Calu3 (cell line): ENCODE measurements around the gene PLEKHA7. TPM values are rescaled to one million over a fixed set of nuclear protein-coding genes. Genes with fewer than 3 reads are reported as not detected.

Experiments used
- BruUV-seq: library from RNA; stranded (reverse); fragments of 400-500 nt; replicated peaks from 2 replicates; lab custom pipeline; 2021; lab: Mats Ljungman, UMichigan
- CTCF ChIA-PET: fragments of 300-600 bp; sonication (Branson Sonifier 250); formaldehyde crosslinking; loops from one replicate; lab custom pipeline; 2022; ENCODE audit warnings: antibody characterized with exemption; lab: Charles Lee
- DNase-seq: peaks from one replicate; pipeline ENCODE4 v3.0.0; 2022
- H3K27ac Mint-ChIP-seq: one replicate; pipeline ENCODE4 v1.8.0; 2022; ENCODE audit warnings: mixed read lengths; ENCODE audit not compliant: unreplicated experiment
- H3K27me3 Mint-ChIP-seq: one replicate; pipeline ENCODE4 v1.8.0; 2022; ENCODE audit warnings: mixed read lengths; ENCODE audit not compliant: unreplicated experiment
- H3K36me3 Mint-ChIP-seq: one replicate; pipeline ENCODE4 v1.8.0; 2022; ENCODE audit warnings: mild to moderate bottlenecking, moderate library complexity, mixed read lengths; ENCODE audit not compliant: insufficient read depth, unreplicated experiment
- H3K4me1 Mint-ChIP-seq: one replicate; pipeline ENCODE4 v1.8.0; 2022; ENCODE audit warnings: mild to moderate bottlenecking, low read depth, mixed read lengths; ENCODE audit not compliant: unreplicated experiment
- H3K4me3 Mint-ChIP-seq: one replicate; pipeline ENCODE4 v1.8.0; 2022; ENCODE audit warnings: mild to moderate bottlenecking, low read depth, moderate library complexity, mixed read lengths; ENCODE audit not compliant: unreplicated experiment
- H3K9me3 Mint-ChIP-seq: one replicate; pipeline ENCODE4 v1.8.0; 2022; ENCODE audit warnings: low read depth, mixed read lengths; ENCODE audit not compliant: unreplicated experiment
- intact Hi-C: fragments of 100-400 bp; cut with micrococcal nuclease; formaldehyde crosslinking; loops from one replicate; pipeline ENCODE4 v1.10.0; 2022; ENCODE audit not compliant: unreplicated experiment
- total RNA-seq: library from RNA; stranded (reverse); gene quantifications from 2 replicates; pipeline ENCODE4 v1.2.3, GENCODE V29; 2022
- TF ChIP-seq, protein P1 (sequence below): fragments of 200-600 bp; IDR thresholded peaks from one replicate; pipeline ENCODE4 v1.8.0; 2022; ENCODE audit warnings: antibody characterized with exemption; ENCODE audit not compliant: unreplicated experiment

Gene PLEKHA7
- total RNA-seq, 1 experiment from 2014 or later = 138 TPM

DNA sequence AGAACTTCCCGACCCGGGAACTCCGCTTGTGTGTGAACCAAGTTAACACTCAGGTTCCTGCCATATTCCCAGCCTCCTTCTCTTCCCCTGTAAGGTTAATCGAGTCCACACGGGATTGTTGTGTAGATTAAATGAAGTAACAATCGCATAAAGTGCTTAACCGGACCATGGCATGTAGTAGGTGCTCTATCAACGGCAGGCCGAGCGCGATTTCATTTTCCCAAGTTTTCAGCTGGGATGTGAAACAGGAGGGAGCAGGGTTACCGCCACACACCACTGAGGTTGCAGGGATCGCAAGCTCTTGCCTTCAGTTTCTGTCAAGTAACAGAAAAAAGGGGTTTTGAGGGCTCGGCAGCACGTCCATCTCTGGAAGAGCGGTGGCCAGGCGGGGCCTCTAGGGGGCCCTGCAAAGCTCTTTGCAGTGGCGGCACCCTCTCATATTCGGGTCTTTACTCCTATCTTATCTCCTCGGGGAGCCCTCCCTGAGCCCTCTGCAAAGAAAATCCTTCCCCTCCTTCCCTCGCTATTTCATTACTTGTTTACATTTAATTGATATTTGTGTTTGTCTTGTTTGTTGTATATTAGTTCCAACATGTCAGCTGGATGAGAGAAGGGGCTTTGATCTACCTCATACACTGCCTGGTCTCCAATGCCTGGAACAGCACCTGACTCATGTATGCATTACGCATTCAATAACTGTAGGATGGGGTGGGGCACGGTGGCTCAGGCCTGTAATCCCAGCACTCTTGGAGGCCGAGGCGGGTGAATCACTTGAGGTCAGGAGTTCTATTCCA lies 816 bp upstream of the PLEKHA7 start:
- H3K36me3 Mint-ChIP-seq = peaks cover 15% of the 10 kb centered on the region
- no peaks in the 10 kb centered on the region for H3K9me3 Mint-ChIP-seq
- H3K4me1 Mint-ChIP-seq = peaks cover 27% of the 10 kb centered on the region
- TF ChIP-seq, protein P1, sequence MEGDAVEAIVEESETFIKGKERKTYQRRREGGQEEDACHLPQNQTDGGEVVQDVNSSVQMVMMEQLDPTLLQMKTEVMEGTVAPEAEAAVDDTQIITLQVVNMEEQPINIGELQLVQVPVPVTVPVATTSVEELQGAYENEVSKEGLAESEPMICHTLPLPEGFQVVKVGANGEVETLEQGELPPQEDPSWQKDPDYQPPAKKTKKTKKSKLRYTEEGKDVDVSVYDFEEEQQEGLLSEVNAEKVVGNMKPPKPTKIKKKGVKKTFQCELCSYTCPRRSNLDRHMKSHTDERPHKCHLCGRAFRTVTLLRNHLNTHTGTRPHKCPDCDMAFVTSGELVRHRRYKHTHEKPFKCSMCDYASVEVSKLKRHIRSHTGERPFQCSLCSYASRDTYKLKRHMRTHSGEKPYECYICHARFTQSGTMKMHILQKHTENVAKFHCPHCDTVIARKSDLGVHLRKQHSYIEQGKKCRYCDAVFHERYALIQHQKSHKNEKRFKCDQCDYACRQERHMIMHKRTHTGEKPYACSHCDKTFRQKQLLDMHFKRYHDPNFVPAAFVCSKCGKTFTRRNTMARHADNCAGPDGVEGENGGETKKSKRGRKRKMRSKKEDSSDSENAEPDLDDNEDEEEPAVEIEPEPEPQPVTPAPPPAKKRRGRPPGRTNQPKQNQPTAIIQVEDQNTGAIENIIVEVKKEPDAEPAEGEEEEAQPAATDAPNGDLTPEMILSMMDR = peak; percentile 53
- peak overlapping the region; percentile 89 for H3K27ac Mint-ChIP-seq
- DNase-seq = peak; percentile 75
- no peaks in the 10 kb centered on the region for H3K27me3 Mint-ChIP-seq
- peak overlapping the region; percentile 94 for H3K4me3 Mint-ChIP-seq
- TSS peak; percentile 16 for BruUV-seq
- CTCF ChIA-PET = interaction anchor here (0.5 to 2.2 kb wide), 11 partner anchors 11 to 193 kb away, joined by 3 to 10 read pairs (median 4); partner anchors contain the start of gene RPS13
- intact Hi-C loops = loop anchor here (1.0 to 5.0 kb wide), 4 partner anchors 32 to 58 kb away; no protein-coding TSS in a partner anchor

DNA sequence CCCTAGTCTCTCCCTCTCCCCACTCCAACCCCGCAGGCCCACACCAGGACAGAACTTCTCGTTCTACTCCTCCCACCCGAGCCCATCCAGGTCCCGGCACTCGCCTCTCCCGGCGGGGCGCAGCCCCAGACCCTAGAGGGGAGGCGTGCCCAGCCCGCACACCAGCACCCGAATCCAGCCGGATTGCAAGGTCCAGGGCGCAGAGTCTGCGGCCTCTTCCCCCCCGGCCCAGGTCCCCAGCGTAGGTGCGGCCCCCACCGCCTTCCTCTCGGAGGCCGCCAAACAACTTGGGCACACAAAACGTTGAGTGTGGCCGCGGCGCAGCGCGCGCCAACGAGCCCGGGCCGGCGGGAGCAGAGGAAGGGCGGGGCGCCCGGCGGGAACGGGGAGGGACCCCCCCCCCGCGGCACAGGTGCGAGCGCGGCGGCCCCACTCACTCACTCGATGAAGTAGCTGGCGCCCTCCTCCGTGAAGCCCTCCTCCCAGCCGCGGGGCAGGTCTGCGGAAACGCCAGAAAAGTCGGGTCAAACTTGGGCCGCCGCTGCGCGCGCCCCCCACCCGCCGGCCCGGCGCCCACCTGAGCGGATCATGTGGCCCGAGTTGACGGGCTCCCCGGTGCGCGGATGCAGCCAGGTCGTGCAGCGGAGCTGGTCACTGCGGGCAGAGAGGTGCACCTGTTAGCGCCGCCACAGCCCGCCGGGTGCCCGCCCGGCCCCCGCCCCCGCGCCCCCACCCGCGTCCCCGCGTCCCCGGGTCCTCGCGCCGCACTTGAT lies 480 bp downstream of the PLEKHA7 start:
- H3K4me1 Mint-ChIP-seq = peaks cover 21% of the 10 kb centered on the region
- DNase-seq = peak; percentile 70
- no peak overlapping the region for H3K4me3 Mint-ChIP-seq
- H3K9me3 Mint-ChIP-seq = no peaks in the 10 kb centered on the region
- CTCF ChIA-PET = interaction anchor here (0.9 to 1.8 kb wide), 6 partner anchors 13 to 89 kb away, joined by 3 to 7 read pairs (median 4); no protein-coding TSS in a partner anchor
- H3K27me3 Mint-ChIP-seq = no peaks in the 10 kb centered on the region
- TF ChIP-seq, protein P1 = no peak
- intact Hi-C loops = loop anchor here (2.0 to 5.0 kb wide), 3 partner anchors 27 to 56 kb away; no protein-coding TSS in a partner anchor
- BruUV-seq = no TSS peak
- H3K27ac Mint-ChIP-seq = no peak overlapping the region
- H3K36me3 Mint-ChIP-seq = peaks cover 19% of the 10 kb centered on the region

DNA sequence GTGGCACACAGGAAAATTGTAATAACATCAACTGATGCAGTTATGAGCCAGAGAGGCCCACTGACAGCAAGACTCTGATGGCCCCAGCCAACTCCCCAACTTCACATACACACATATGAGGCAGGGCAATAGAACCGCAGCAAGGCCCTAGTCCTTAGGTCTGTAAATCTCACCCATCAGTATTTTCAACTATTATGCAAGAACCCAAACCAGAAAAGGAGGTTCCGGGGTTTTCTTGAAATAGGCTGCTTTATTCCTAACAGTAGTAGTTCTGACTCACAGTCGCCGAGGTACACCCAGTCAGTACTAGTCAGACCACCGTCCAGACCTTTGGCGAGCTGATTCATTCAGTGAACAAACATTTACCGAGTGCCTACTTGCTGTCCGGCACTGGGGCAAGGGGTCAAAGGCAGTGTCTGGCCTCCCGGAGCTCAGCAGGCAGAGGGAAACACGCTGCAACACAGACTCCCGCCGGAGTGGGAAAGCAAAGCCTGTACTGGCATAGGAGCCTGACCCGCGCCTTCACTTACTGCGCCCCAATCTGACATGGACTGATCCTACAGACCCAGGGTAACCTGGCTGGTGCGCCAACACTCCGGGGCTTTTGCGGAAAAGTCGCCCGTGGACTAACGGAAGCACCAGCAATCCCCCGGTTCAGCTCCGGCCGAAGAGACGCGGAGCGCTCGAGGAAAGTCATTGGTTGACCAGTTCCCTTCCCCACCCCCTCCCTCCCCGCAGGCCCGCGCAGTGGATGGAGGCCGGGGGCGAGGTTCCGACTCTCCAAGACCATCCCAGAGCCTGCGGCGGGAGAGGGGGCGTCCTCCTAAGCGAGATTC lies 1.3 kb downstream of the PLEKHA7 start:
- Mint-ChIP-seq H3K27ac (no peak overlapping the region), H3K27me3 (no peaks in the 10 kb centered on the region), H3K36me3 (peaks cover 22% of the 10 kb centered on the region), H3K4me1 (peaks cover 29% of the 10 kb centered on the region), H3K9me3 (no peaks in the 10 kb centered on the region), H3K4me3 (no peak overlapping the region)
- peak; percentile 84 for DNase-seq
- intact Hi-C loops = loop anchor here (2.0 to 5.0 kb wide), 3 partner anchors 26 to 56 kb away; no protein-coding TSS in a partner anchor
- BruUV-seq = TSS peak; percentile 51
- CTCF ChIA-PET = interaction anchor here (0.8 to 1.7 kb wide), 9 partner anchors 13 to 88 kb away, joined by 3 to 7 read pairs (median 3); no protein-coding TSS in a partner anchor
- TF ChIP-seq, protein P1 = no peak
